CD14-positive monocyte (primary cell): Measurements from ENCODE around the gene PDCD2. TPM values are rescaled to one million over a fixed set of nuclear protein-coding genes. Genes with fewer than 3 reads are reported as not detected.

Source experiments
- DNase-seq, 3 donors: peaks; one replicate each; pipeline ENCODE4 v3.0.0-alpha.2; 2011 to 2022
- H2AFZ ChIP-seq: 2 replicates; pipeline ENCODE4 v1.6.0; 2012; ENCODE audit warnings: mild to moderate bottlenecking, low read depth, low read length, inconsistent platforms; ENCODE audit not compliant: insufficient read depth, poor library complexity, severe bottlenecking
- H3K27ac ChIP-seq, 2 donors: 1 replicate in 1 of 2; 2 replicates in 1 of 2; pipeline ENCODE4 v1.5.1; 2012 to 2013; ENCODE audit warnings: low read length in 2 of 2, control low read depth in 1 of 2, inconsistent platforms in 1 of 2, low read depth in 1 of 2, mild to moderate bottlenecking in 1 of 2
- H3K27me3 ChIP-seq, 2 donors: one replicate each; pipeline versions ENCODE4 v1.6.0 to v1.6.1; 2011 to 2013; ENCODE audit warnings: low read length in 2 of 2; ENCODE audit not compliant: control insufficient read depth in 2 of 2, insufficient read depth in 2 of 2
- H3K36me3 ChIP-seq, 2 donors: replicated peaks in 1 of 2; 1 replicate in 1 of 2; 2 replicates in 1 of 2; pipeline versions ENCODE4 v1.5.1 to v1.6.1; 2012 to 2013; ENCODE audit warnings: low read length in 2 of 2, control low read depth in 1 of 2, inconsistent platforms in 1 of 2, mild to moderate bottlenecking in 1 of 2; ENCODE audit not compliant: insufficient read depth in 2 of 2, control insufficient read depth in 1 of 2
- H3K4me1 ChIP-seq, 2 donors: 1 replicate in 1 of 2; 2 replicates in 1 of 2; pipeline versions ENCODE4 v1.5.1 to v1.6.1; 2012 to 2013; ENCODE audit warnings: low read length in 2 of 2, control low read depth in 1 of 2, inconsistent platforms in 1 of 2, mild to moderate bottlenecking in 1 of 2, moderate library complexity in 1 of 2; ENCODE audit not compliant: insufficient read depth in 2 of 2, control insufficient read depth in 1 of 2
- H3K4me2 ChIP-seq: replicated peaks from 2 replicates; pipeline ENCODE3; 2012; ENCODE audit warnings: low read length, moderate library complexity, mild to moderate bottlenecking; ENCODE audit not compliant: poor library complexity, severe bottlenecking; ENCODE audit errors: extremely low read depth
- H3K4me3 ChIP-seq, 3 experiments: fragments of 200-600 bp in 1 of 3; sonication (generic) in 1 of 3; replicated peaks in 1 of 3; 1 replicate in 2 of 3; 2 replicates in 1 of 3; pipeline ENCODE4 v1.5.1; 2011 to 2013; ENCODE audit warnings: low read length in 3 of 3, mild to moderate bottlenecking in 3 of 3, control low read depth in 2 of 3, low read depth in 2 of 3, inconsistent platforms in 1 of 3, moderate library complexity in 1 of 3
- H3K79me2 ChIP-seq: 2 replicates; pipeline ENCODE4 v1.6.0; 2012; ENCODE audit warnings: mild to moderate bottlenecking, control low read depth, inconsistent platforms, low read length, moderate library complexity; ENCODE audit not compliant: insufficient read depth
- H3K9ac ChIP-seq: 2 replicates; pipeline ENCODE4 v1.6.0; 2017; ENCODE audit warnings: low read length, mild to moderate bottlenecking; ENCODE audit not compliant: insufficient read depth, poor library complexity, severe bottlenecking
- H3K9me3 ChIP-seq, 2 donors: replicated peaks in 1 of 2; 1 replicate in 1 of 2; 2 replicates in 1 of 2; pipeline versions ENCODE4 v1.5.1 to v1.6.1; 2012 to 2013; ENCODE audit warnings: low read length in 2 of 2, control low read depth in 1 of 2; ENCODE audit not compliant: control insufficient read depth in 1 of 2, insufficient read depth in 1 of 2
- H4K20me1 ChIP-seq: 2 replicates; pipeline ENCODE4 v1.6.0; 2012; ENCODE audit warnings: mild to moderate bottlenecking, low read length, control low read depth, moderate library complexity; ENCODE audit not compliant: insufficient read depth
- H3K27ac Mint-ChIP-seq, 7 donors: one replicate each; pipeline ENCODE4 v1.8.0; 2020; ENCODE audit warnings: mild to moderate bottlenecking in 7 of 7, mixed read lengths in 7 of 7, moderate library complexity in 6 of 7, inconsistent platforms in 2 of 7
- H3K27me3 Mint-ChIP-seq, 3 donors: one replicate each; pipeline ENCODE4 v1.8.0; 2021 to 2022; ENCODE audit warnings: low read depth in 3 of 3, mild to moderate bottlenecking in 3 of 3, mixed read lengths in 3 of 3, moderate library complexity in 3 of 3, inconsistent platforms in 1 of 3
- H3K36me3 Mint-ChIP-seq, 2 donors: one replicate each; pipeline ENCODE4 v1.8.0; 2020; ENCODE audit warnings: mixed read lengths in 2 of 2, inconsistent platforms in 1 of 2, mild to moderate bottlenecking in 1 of 2
- H3K4me1 Mint-ChIP-seq: one replicate; pipeline ENCODE4 v1.8.0; 2020; ENCODE audit warnings: mild to moderate bottlenecking, mixed read lengths
- H3K4me3 Mint-ChIP-seq, 2 donors: one replicate each; pipeline ENCODE4 v1.8.0; 2020; ENCODE audit warnings: mild to moderate bottlenecking in 2 of 2, mixed read lengths in 2 of 2, moderate library complexity in 1 of 2
- H3K9me3 Mint-ChIP-seq, 7 donors: one replicate each; pipeline ENCODE4 v1.8.0; 2020 to 2022; ENCODE audit warnings: mixed read lengths in 7 of 7, mild to moderate bottlenecking in 6 of 7, moderate library complexity in 6 of 7, inconsistent platforms in 2 of 7
- WGBS: methylation state at CpG from one replicate; pipeline ENCODE4 v1.1.5; 2013; ENCODE audit warnings: missing lambda C conversion rate; ENCODE audit not compliant: insufficient coverage; 5-methylcytosine and 5-hydroxymethylcytosine counted together
- intact Hi-C, 2 donors: fragments of 100-400 bp; cut with micrococcal nuclease; formaldehyde crosslinking; loops; one replicate each; pipeline versions ENCODE4 v1.15.0 to v1.15.1; 2023
- polyA plus RNA-seq, 3 donors: library from polyadenylated mRNA; depleted of rRNA in 1 of 3; unstranded in 2 of 3; stranded (reverse) in 1 of 3; fragments of 300-500 nt in 2 of 3; fragments of >200 nt in 1 of 3; fragmentation: Illumina TruSeq in 2 of 3; gene quantifications; 1 replicate in 2 of 3; 2 replicates in 1 of 3; pipeline ENCODE4 v1.2.3, GENCODE V29; 2012 to 2021
- TF ChIP-seq, protein P1 (sequence below): fragments of 200-600 bp; IDR thresholded peaks from one replicate; pipeline ENCODE4 v1.8.0; 2022; ENCODE audit warnings: antibody characterized with exemption, mild to moderate bottlenecking

Gene PDCD2
- polyA plus RNA-seq, 3 donors = 35.7 to 81.0 (median 69.4) TPM

DNA sequence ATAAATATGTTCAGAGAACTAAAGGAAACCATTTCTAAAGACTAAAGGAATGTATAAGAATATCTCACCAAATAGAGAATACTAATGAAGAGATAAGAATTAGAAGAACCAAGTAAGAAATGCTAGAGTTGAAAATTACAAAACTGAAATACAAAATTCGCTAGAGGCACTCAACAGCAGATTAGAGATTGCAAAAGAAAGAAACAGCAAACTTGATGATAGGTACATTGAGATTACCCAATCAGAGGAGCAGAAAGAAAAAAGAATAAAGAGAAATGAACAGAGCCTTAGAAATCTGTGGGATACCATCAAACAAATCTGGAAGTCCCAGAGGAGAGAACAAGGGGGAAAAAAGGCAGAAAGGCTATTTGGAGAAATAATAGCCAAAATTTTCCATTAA lies 6.3 kb upstream of the PDCD2 start:
- Histone ChIP-seq H3K9ac (no peak overlapping the region), H3K9me3 (peaks cover 13 to 16% of the 10 kb centered on the region in 2 donors), H3K4me3 (no peak overlapping the region), H3K79me2 (no peaks in the 10 kb centered on the region), H2AFZ (no peak overlapping the region), H3K36me3 (no peaks in the 10 kb centered on the region), H3K27me3 (no peaks in the 10 kb centered on the region), H3K4me2 (no peak overlapping the region), H3K27ac (no peak overlapping the region), H4K20me1 (no peaks in the 10 kb centered on the region), H3K4me1 (no peaks in the 10 kb centered on the region)
- Mint-ChIP-seq H3K36me3 (no peaks in the 10 kb centered on the region), H3K27me3 (peaks cover 0 to 12% (median 0%) of the 10 kb centered on the region in 3 donors), H3K27ac (no peak overlapping the region), H3K4me3 (peak overlapping the region in 1 of 2 donors; percentile 36), H3K4me1 (no peaks in the 10 kb centered on the region), H3K9me3 (peaks cover 19 to 40% (median 30%) of the 10 kb centered on the region in 7 donors)
- intact Hi-C loops = no loop called here
- DNase-seq = no peak
- WGBS = no CpG with 5 or more reads among the region's 1 CpG
- TF ChIP-seq, protein P1, sequence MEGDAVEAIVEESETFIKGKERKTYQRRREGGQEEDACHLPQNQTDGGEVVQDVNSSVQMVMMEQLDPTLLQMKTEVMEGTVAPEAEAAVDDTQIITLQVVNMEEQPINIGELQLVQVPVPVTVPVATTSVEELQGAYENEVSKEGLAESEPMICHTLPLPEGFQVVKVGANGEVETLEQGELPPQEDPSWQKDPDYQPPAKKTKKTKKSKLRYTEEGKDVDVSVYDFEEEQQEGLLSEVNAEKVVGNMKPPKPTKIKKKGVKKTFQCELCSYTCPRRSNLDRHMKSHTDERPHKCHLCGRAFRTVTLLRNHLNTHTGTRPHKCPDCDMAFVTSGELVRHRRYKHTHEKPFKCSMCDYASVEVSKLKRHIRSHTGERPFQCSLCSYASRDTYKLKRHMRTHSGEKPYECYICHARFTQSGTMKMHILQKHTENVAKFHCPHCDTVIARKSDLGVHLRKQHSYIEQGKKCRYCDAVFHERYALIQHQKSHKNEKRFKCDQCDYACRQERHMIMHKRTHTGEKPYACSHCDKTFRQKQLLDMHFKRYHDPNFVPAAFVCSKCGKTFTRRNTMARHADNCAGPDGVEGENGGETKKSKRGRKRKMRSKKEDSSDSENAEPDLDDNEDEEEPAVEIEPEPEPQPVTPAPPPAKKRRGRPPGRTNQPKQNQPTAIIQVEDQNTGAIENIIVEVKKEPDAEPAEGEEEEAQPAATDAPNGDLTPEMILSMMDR = no peak

DNA sequence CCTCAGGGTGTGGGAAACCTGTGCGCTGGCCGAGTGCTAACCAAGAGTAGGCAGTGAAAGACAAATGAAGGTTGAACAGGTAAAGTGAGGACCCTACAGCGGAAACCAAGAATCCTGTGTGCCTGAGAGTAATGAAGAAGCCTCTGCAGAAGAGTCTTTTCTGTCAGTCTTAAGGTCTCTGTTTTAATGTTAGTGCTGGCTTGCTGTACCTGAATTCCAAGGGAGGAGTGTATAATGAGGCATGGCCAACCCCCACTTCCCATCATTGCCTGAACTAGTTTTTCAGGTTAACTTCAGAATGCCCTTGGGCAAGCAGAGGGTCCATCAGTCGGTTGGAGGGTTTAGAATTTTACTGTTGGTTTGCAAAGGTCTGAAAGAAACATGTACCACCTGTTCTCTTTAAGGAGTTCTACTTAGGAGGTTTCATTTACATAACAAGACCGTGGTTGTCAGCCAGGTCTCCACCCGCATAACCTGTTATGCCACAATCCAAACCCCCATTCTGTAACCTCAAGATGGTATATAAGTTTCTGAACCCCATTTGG lies 589 bp upstream of the PDCD2 start:
- H3K4me3 ChIP-seq = peak overlapping the region; percentile 56 to 88 (median 82)
- H3K36me3 Mint-ChIP-seq = peaks cover 26 to 30% of the 10 kb centered on the region in 2 donors
- peaks cover 0 to 2% of the 10 kb centered on the region in 2 donors for H3K9me3 ChIP-seq
- intact Hi-C loops = no loop called here
- H3K27ac Mint-ChIP-seq = peak overlapping the region; percentile 90 to 99 (median 97)
- no peak for DNase-seq
- no peaks in the 10 kb centered on the region for H4K20me1 ChIP-seq
- TF ChIP-seq, protein P1 = no peak
- peaks cover 0 to 6% (median 2%) of the 10 kb centered on the region in 3 donors for H3K27me3 Mint-ChIP-seq
- peaks cover 14 to 31% of the 10 kb centered on the region in 2 donors for H3K36me3 ChIP-seq
- H3K27ac ChIP-seq = peak overlapping the region; percentile 57 to 87
- peaks cover 14 to 19% of the 10 kb centered on the region in 2 donors for H3K4me1 ChIP-seq
- peak overlapping the region; percentile 79 for H3K9ac ChIP-seq
- H3K79me2 ChIP-seq = peaks cover 18% of the 10 kb centered on the region
- peaks cover 15% of the 10 kb centered on the region for H3K4me1 Mint-ChIP-seq
- WGBS = 0% methylated on average over 3 of the region's 6 CpGs
- H2AFZ ChIP-seq = peak overlapping the region; percentile 96
- H3K27me3 ChIP-seq = no peaks in the 10 kb centered on the region
- H3K9me3 Mint-ChIP-seq = peaks cover 0 to 8% (median 4%) of the 10 kb centered on the region in 7 donors
- peak overlapping the region; percentile 90 for H3K4me2 ChIP-seq
- peak overlapping the region; percentile 96 for H3K4me3 Mint-ChIP-seq
